CD4-positive, alpha-beta T cell treated with Interferon gamma for 1 hour (primary cell): ENCODE results near the gene SPDYE2B.
A peak's percentile ranks its signal among the peaks of the same experiment; 100 is the strongest.
"Not testable (repeated sequence)": the region's sequence is repeated elsewhere in the genome, so short reads cannot be mapped to it uniquely, and the experiment has no call there.

Source experiments
- DNase-seq: peaks from one replicate; pipeline ENCODE4 v3.0.0-alpha.2; 2020

Gene SPDYE2B, protein sequence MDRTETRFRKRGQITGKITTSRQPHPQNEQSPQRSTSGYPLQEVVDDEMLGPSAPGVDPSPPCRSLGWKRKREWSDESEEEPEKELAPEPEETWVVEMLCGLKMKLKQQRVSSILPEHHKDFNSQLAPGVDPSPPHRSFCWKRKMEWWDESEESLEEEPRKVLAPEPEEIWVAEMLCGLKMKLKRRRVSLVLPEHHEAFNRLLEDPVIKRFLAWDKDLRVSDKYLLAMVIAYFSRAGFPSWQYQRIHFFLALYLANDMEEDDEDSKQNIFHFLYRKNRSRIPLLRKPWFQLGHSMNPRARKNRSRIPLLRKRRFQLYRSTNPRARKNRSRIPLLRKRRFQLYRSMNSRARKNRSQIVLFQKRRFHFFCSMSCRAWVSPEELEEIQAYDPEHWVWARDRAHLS

DNA sequence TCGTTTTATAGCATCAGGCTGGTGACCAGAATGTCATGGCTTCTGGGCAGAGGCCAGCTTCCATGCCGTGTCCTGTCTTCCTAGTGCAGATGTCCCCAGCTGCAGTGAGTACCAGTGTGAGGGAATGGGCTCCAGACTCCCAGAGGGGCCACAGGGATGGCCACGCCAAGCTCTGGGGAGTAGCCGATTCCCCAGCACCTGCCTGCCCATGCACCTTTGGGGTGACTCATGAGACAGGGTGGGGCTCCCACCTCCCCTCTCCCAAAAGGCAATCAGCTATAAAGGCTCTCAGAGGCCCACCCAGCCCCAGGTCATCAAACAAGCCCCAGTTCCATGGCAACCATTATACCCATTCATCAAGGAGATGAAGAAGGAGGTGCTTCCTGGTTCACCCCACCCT is at the start of gene SPDYE2B:
TSS of gene SPDYE2B (plus strand) at position 396 of the 400 bp plus-strand sequence. CDS start 2,030 bp downstream, outside the sequence.
- DNase-seq, result not testable (repeated sequence)

DNA sequence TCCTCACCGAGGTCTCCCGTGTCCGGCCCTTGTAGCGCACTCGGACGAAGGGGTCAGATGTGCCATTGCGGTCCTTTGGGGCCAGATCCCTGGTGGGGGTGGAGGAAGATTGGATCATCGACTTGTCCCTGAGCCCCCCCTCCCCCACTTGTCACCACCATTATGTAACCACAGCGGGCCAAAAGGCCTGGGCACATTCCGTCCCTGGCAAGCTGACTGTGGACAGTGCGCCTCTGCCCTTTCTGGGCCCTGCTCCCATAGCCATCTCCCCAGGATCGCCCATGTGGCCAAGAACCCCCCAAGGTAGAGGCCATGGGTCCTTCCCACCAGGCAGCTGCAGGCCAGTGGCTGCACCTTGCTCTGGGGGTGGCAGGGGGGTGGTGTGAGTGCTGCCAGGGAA is 47.8 kb upstream of the SPDYE2B start:
- not testable (repeated sequence) for DNase-seq

GRCh38 chr7:102604431-102605145 is 45.5 kb upstream of the SPDYE2B start:
- not testable (repeated sequence) for DNase-seq

DNA sequence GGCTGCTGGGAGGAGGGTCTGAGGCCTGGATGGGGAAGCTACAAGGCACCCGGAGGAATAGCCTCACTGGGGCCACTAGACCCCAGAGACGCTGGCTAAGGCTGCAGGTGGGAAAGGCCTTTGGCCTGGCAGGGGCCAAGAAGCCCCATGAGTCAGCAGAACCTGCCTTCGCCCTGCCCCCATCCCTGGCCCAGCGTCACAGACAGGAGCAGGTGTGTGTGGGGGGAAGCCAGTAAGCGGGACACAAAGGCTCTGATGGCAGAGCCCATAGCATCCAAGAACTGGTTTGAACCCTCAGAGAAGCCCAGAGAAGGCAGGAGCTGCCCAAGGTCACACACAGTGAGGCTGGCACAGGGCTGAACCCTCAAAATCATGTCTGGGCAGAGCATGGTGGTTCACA is 43.3 kb upstream of the SPDYE2B start:
- not testable (repeated sequence) for DNase-seq

DNA sequence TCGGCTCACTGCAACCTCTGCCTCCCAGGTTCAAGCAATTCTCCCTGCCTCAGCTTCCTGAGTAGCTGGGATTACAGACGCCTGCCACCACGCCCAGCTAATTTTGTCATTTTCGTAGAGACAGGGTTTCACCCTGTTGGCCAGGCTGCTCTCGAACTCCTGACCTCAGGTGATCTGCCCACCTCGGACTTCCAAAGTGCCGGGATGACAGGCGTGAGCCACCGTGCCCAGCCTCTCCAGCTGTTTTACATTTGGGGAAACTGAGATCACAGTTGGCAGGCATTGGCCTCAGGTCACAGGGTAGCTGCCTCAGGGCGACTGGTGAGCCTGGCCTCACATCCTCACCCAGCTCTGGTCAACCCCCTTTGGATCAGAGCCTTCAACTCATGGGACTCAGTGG is 40.4 kb upstream of the SPDYE2B start:
- not testable (repeated sequence) for DNase-seq

DNA sequence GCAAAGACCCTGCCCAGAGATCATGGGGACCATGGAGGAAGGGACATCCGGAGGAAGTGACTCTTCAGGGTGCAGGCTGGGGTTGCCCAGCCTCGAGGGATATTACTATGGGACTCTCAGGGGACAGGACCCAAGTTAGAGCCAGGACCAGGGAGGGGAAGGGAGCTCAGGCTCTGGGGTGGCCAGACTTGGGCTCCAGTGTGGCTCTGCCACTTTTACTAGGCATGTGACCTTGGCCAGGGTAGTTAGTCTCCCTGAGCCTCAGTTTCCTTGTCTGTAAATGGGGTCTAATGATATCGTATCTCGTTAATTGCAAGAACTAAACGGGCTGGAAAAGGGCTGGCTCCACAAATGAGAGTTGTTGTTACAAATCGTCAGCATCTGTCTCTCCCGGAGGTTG is 39.7 kb upstream of the SPDYE2B start:
- not testable (repeated sequence) for DNase-seq

DNA sequence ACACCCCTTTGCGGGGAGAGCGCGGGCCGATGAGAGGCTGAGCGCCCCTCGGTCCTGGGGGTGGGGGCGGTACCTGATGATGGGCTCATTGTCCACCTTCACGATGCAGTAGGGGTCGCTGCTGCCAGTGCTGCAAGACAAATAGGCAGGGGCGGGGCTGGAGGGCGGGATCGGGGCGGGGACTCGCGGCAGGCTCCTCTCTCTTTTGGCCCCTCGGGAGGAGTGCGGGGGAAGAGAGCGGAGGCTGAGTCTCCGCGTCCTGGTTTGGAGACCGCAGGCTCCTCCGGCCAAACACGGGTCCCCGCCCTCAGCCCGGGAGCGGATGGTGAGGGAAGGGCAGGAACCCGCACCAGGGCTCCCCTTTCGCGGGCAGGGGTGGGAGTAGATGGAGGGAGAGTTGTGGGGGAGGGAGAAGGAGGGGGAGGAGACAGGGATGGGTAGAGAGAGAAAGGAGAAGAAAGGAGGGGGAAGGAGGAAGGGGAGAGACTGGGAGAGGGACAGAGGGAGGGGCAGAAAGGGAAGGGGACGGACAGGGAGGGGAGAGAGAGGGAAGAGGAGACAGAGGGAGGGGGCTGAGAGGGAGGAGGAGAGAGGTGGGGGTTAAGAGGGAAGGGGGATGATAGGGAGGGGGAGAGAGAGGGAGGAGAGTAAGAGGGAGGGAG is 39.0 kb upstream of the SPDYE2B start:
- DNase-seq, result not testable (repeated sequence)

DNA sequence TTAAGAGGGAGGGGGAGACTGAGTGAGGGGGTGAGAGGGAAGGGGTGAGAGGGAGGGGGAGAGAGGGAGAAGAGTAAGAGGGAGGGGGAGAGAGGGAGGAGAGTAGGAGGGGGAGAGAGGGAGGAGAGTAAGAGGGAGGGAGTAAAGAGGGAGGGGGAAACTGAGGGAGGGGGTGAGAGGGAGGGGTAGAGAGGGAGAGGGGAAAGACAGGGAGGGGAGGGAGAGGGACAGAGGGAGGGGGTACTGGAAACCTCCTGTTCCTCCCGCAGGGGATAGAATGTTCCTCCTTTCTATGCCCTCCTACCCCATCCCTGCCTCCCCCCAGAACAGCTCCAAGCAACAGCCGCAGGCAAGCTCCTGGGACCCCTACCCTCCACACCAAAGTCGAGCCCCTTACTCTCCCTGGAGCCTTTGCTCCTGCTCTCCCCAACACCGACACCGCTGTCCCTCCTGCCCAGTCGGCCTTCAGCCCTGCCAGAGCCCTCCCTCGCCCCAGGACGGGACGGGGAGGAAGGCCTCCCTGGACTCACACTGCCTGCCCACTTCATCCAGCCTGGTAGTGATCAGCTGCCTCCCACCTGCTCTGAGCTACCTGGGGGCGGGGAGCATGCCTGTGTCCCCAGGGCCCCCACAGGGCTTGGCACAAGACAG is 38.3 kb upstream of the SPDYE2B start:
- DNase-seq, result not testable (repeated sequence)

DNA sequence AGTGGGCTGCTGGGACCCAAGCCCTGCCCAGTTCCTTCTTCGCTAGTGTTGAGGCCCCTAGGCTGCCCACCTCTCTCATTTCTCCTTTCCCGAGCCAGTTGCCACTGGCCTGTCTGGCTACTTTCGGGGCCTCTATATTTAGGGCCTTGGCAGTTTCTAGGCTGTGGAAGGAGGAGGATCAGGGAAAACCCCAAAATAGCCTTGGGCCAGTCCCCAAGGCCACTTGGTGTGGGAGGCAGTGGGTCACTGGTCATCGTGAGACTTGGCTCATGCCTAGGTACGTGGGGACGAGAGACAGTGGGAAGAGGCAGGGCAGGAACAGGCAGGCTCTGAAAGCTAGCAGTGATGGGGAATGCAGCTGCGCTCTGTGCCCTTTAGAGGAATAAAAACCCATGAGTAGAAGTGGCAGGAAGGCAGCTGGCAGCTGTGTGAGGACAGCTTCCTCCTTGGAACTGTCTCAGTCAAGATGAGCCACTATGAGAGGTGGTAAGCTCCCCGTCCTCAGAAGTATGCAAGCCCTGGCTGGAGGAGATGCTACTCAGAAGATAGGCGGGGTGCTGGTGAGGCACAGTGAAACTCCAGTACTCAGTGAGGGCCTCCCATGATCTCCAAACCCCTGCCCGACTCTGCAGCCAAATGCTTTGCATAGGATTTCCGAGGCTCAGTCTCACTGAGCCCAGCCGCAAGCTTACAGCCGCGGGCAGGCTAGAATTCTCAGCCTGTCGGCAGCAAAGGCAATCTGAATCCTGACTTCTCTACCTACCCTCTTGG is 36.4 kb upstream of the SPDYE2B start:
- DNase-seq, result not testable (repeated sequence)

DNA sequence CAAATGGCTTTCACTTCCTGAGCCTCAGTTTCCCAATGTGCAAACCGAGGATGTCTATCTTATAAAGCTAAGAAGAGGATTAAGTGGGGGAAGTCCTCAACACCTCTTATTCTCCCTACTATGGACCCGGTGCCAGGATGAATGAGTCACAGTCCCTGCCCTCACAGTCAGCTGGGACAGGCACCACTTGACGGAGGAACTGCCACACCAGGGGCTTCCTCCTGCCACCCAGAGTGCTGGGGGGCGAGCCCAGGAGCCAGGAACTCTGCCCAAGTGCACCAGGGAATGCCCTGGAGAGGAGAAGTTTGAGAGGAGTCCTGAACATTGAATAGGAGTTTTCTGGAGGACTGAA is 35.8 kb upstream of the SPDYE2B start:
- DNase-seq, result not testable (repeated sequence)

GRCh38 chr7:102614873-102615272 is 35.2 kb upstream of the SPDYE2B start:
- not testable (repeated sequence) for DNase-seq

GRCh38 chr7:102615930-102616329 is 34.2 kb upstream of the SPDYE2B start:
- not testable (repeated sequence) for DNase-seq

DNA sequence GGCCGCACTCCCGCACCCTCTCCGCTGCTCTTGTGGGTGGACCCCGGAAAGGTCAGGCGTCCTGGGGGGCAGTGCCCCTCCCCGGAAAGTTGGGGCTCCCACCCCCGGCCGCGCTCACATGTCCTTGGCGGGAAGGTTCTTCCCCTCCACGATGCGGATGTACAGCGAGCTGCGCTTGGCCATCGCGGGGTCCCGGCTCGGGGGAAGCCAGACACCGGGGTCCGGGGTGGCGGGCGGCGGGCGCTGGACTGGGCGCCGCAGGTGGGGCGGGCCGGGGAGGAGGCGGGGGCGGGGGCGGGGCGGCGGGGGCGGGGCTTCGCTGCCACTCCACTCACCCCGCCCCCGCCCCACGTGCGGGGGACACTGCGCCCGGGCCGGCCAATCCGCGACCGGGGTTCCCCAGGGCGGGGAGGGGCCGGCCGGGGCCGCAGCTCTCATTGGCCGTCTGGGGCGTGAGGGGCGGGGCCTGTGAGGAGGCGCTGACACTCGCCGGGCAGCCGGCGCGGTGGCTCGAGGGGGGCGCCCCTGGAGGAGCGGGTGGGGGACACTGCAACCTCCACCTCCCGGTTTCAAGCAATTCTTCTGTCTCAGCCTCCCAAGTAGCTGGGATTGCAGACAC is 33.5 kb upstream of the SPDYE2B start, which contains the start of gene RASA4:
TSS of gene RASA4 (minus strand) at position 250 of the 619 bp plus-strand sequence. CDS start at position 183, 67 bp downstream.
- DNase-seq, result peak; percentile 6

DNA sequence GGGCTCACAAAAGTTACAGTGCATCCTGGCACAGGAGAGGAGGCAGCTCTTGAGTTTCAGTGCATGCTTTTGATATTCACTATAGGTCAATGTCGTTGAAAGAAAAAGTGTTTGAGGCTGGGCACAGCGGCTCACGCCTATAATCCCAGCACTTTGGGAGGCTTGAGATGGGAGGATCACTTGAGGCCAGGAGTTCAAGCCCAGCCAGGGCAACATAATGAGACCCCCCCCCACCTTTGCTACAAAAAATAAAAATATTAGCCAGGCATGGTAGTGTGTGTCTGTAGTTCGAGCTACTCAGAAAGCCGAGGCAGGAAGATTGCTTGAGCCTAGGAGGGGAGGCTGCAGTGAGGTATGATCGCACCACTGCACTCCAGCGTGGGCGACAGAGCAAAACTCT is 32.0 kb upstream of the SPDYE2B start:
- not testable (repeated sequence) for DNase-seq

GRCh38 chr7:102627271-102627904 is 22.7 kb upstream of the SPDYE2B start:
- DNase-seq, result not testable (repeated sequence)

DNA sequence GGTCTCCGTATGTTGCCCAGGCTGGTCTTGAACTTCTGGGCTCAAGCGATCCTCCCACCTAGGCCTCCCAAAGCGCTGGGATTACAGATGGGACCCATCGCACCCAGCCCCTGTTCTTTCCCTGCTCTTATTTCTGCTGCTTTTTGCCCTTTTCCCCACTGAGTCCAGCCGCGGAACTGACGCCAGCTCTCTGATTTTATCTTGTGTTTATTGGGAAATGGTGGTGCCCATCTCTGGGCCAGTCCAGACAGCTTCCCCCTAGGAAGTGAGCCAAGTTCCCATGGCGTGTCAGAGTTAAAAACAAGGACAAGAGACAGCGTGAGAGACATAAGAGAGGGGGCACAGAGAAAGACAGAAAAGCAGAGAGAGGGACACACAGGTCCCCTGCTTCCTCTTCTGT is 19.5 kb upstream of the SPDYE2B start:
- DNase-seq, result not testable (repeated sequence)

DNA sequence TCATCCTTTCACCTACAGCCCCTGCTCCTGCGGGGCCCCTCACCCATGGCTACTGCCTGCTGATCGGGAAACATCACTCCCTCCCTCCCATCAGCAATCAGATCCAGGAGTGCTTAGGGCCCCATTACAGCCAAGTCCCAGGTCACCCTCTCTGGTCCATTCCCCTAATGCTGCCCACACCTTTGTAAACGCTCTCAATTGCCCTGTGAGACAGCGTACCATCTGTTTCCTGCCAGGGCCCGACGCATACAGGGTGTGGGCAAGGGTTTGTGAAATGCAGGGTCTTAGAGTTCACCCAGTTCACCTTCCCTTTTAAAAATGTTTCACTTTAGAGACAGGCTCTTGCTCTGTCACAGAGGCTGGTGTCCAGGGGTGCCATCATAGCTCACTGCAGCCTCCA is 15.8 kb upstream of the SPDYE2B start:
- DNase-seq, result not testable (repeated sequence)

DNA sequence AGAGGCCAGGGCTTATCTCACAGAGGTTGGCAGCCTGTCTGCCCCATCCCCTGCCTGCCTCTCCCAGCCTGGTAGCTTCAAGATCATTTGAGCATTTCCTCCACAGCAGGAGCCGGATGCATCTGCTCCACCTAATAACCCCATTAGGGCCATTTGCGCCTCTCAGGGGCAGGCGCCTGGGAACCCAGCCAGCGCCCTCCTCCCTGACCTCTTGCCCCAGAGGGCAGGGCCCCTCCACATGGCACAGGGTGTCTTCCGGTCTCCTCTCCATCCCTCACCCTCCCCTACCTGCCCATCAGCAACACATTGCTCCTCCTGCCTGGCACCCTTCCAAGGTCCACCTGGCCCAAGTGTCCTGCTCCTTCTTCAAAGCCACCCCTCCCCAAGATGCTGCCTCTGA is 14.8 kb upstream of the SPDYE2B start:
- not testable (repeated sequence) for DNase-seq

DNA sequence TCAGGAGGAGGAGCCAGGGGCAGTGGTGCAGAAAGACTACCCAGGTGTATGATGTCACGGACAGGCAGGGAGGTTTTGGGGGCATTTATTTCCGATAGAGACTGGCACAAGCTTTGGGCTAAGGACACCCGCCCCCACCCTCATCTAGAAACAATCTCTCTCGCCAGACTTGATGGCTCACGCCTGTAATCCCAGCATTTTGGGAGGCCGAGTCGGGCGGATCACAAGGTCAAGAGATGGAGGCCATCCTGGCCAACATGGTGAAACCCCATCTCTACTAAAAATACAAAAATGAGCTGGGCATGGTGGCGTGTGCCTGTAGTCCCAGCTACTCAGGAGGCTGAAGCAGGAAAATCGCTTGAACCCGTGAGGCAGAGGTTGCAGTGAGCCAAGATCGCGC is 13.2 kb upstream of the SPDYE2B start:
- DNase-seq, result not testable (repeated sequence)

GRCh38 chr7:102638848-102639247 is 11.3 kb upstream of the SPDYE2B start:
- DNase-seq, result not testable (repeated sequence)

GRCh38 chr7:102642691-102643090 is 7.4 kb upstream of the SPDYE2B start, which contains the start of gene UPK3BL1:
TSS of gene UPK3BL1 (minus strand) at chr7:102642791. CDS start at chr7:102642741, 50 bp downstream.
- DNase-seq, result not testable (repeated sequence)
